Thyroid gland (tissue), 4 donors: ENCODE measurements around the gene MINK1.

ENCODE experiments used
- CTCF ChIP-seq, 6 experiments: fragments of 200-600 bp in 3 of 6; fragments of 450-650 bp in 3 of 6; sonication (generic) in 3 of 6; IDR thresholded peaks; one replicate each; pipeline ENCODE4 v1.5.1; 2016 to 2019; ENCODE audit warnings: antibody characterized with exemption in 6 of 6, mild to moderate bottlenecking in 2 of 6, inconsistent platforms in 1 of 6, moderate library complexity in 1 of 6
- POLR2A ChIP-seq, 2 donors: fragments of 450-650 bp; IDR thresholded peaks; one replicate each; pipeline ENCODE4 v1.6.1; 2017; ENCODE audit warnings: antibody characterized with exemption in 2 of 2, mild to moderate bottlenecking in 2 of 2, moderate library complexity in 1 of 2

GRCh38 chr17:4833941-4834680 is 971 bp downstream of the MINK1 start:
- TF ChIP-seq CTCF (IDR thresholded peaks at IDR 0.05) (no peak), POLR2A (IDR thresholded peaks at IDR 0.05) (no peak)
